Panc1 (cell line): Measurements from ENCODE around the gene CNTN5.

ENCODE experiments used
- TF ChIP-seq, protein P1 (sequence below): fragments of 450-650 bp; IDR thresholded peaks from 2 replicates; pipeline ENCODE4 v1.5.1; 2017; ENCODE audit warnings: mild to moderate bottlenecking
- TF ChIP-seq, protein P2 (sequence below), 2 experiments: IDR thresholded peaks; 2 replicates each; pipeline ENCODE4 v1.6.1; 2011 to 2012; ENCODE audit warnings: low read depth in 2 of 2, control low read depth in 1 of 2, low read length in 1 of 2, mild to moderate bottlenecking in 1 of 2, moderate library complexity in 1 of 2; ENCODE audit not compliant: insufficient read depth in 1 of 2

DNA sequence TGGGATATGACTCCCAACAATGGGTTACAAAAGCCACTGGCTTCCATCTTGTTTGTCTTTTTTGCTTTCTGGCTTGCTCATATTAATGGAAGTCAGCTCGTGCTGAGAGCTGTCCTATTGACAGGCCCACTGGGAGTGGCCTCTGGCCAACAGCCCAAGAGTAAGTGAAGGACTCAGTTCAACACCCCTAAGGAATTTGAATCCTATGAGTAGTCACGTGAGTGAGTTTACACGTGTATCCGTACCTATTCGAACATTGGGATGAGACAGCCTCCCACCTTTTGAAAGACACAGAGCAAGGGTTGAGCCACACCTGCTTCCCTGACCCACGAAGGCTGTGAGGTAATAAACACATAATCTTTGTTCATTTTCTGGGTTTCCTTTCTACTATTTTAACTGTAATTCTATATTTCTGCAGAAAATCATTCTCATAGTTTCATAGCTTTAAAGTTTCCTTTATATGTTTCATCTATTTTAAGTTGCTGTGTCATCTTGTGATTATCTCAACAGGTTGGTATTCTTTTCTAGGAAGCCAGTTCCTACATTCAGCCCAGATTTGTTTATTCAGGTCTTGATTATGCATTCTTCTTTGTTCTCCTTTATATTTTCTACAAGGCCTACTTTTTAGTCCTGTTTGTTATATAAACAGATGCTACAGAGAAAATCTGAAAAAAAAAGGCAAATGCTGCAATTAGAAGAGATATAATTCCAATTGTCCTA, 802.3 kb downstream of the CNTN5 start:
- TF ChIP-seq, protein P1, sequence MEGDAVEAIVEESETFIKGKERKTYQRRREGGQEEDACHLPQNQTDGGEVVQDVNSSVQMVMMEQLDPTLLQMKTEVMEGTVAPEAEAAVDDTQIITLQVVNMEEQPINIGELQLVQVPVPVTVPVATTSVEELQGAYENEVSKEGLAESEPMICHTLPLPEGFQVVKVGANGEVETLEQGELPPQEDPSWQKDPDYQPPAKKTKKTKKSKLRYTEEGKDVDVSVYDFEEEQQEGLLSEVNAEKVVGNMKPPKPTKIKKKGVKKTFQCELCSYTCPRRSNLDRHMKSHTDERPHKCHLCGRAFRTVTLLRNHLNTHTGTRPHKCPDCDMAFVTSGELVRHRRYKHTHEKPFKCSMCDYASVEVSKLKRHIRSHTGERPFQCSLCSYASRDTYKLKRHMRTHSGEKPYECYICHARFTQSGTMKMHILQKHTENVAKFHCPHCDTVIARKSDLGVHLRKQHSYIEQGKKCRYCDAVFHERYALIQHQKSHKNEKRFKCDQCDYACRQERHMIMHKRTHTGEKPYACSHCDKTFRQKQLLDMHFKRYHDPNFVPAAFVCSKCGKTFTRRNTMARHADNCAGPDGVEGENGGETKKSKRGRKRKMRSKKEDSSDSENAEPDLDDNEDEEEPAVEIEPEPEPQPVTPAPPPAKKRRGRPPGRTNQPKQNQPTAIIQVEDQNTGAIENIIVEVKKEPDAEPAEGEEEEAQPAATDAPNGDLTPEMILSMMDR = no peak
- TF ChIP-seq, protein P2, sequence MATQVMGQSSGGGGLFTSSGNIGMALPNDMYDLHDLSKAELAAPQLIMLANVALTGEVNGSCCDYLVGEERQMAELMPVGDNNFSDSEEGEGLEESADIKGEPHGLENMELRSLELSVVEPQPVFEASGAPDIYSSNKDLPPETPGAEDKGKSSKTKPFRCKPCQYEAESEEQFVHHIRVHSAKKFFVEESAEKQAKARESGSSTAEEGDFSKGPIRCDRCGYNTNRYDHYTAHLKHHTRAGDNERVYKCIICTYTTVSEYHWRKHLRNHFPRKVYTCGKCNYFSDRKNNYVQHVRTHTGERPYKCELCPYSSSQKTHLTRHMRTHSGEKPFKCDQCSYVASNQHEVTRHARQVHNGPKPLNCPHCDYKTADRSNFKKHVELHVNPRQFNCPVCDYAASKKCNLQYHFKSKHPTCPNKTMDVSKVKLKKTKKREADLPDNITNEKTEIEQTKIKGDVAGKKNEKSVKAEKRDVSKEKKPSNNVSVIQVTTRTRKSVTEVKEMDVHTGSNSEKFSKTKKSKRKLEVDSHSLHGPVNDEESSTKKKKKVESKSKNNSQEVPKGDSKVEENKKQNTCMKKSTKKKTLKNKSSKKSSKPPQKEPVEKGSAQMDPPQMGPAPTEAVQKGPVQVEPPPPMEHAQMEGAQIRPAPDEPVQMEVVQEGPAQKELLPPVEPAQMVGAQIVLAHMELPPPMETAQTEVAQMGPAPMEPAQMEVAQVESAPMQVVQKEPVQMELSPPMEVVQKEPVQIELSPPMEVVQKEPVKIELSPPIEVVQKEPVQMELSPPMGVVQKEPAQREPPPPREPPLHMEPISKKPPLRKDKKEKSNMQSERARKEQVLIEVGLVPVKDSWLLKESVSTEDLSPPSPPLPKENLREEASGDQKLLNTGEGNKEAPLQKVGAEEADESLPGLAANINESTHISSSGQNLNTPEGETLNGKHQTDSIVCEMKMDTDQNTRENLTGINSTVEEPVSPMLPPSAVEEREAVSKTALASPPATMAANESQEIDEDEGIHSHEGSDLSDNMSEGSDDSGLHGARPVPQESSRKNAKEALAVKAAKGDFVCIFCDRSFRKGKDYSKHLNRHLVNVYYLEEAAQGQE (IDR thresholded peaks at IDR 0.05; ENCODE audit: insufficient read depth in 1 of 2, low read depth in 2 of 2, low read length in 1 of 2) = no peak
